ENCODE data around the gene PTPRS.

- TF ChIP-seq CTCF (IDR thresholded peaks at IDR 0.05; ENCODE audit: insufficient read depth, low read depth, low read length) (no peak), EZH2 (IDR thresholded peaks at IDR 0.05; ENCODE audit: insufficient read depth, low read length) (no peak)
Measured at GRCh38 chr19:5356918-5357317, 16.3 kb upstream of the PTPRS start.
